Germinal center (tissue), 1 donor: Measurements from ENCODE around the gene FNDC1.
"Not testable (repeated sequence)": the region's sequence is repeated elsewhere in the genome, so short reads cannot be mapped to it uniquely, and the experiment has no call there.

ENCODE experiments used
- DNase-seq: peaks from one replicate; pipeline ENCODE4 v3.0.0; 2012; ENCODE audit warnings: mixed read lengths, low spot score

The FNDC1 gene

GRCh38 chr6:159169193-159169555 lies at the start of gene FNDC1:
TSS of gene FNDC1 (plus strand) at chr6:159169400. CDS start at chr6:159169597, 197 bp downstream.
- peak; percentile 90 for DNase-seq

GRCh38 chr6:159119791-159120190 lies 49.4 kb upstream of the FNDC1 start:
- no peak for DNase-seq

- DNase-seq, result no peak
Measured at GRCh38 chr6:159121486-159121885, 47.7 kb upstream of the FNDC1 start.

- DNase-seq, result no peak
Measured at GRCh38 chr6:159122453-159122852, 46.7 kb upstream of the FNDC1 start.

GRCh38 chr6:159123831-159124230 lies 45.4 kb upstream of the FNDC1 start:
- DNase-seq, result not testable (repeated sequence)

- DNase-seq, result peak; percentile 24
Measured at GRCh38 chr6:159125014-159125609, 44.1 kb upstream of the FNDC1 start.

GRCh38 chr6:159125951-159126352 lies 43.2 kb upstream of the FNDC1 start:
- DNase-seq, result no peak

- no peak for DNase-seq
Measured at GRCh38 chr6:159126590-159126989, 42.6 kb upstream of the FNDC1 start.

GRCh38 chr6:159127701-159128100 lies 41.5 kb upstream of the FNDC1 start:
- DNase-seq, result peak; percentile 24

- no peak for DNase-seq
Measured at GRCh38 chr6:159128978-159129377, 40.2 kb upstream of the FNDC1 start.

- DNase-seq, result no peak
Measured at GRCh38 chr6:159130846-159131245, 38.4 kb upstream of the FNDC1 start.

- no peak for DNase-seq
Measured at GRCh38 chr6:159131709-159132108, 37.5 kb upstream of the FNDC1 start.

- DNase-seq, result no peak
Measured at GRCh38 chr6:159132664-159133063, 36.5 kb upstream of the FNDC1 start.

GRCh38 chr6:159134701-159135364 lies 34.4 kb upstream of the FNDC1 start:
- peak; percentile 75 for DNase-seq

GRCh38 chr6:159137676-159138075 lies 31.5 kb upstream of the FNDC1 start:
- DNase-seq, result no peak

- DNase-seq, result no peak
Measured at GRCh38 chr6:159142531-159142930, 26.7 kb upstream of the FNDC1 start.

- DNase-seq, result no peak
Measured at GRCh38 chr6:159148641-159149040, 20.6 kb upstream of the FNDC1 start.

GRCh38 chr6:159149641-159150040 lies 19.6 kb upstream of the FNDC1 start:
- no peak for DNase-seq

GRCh38 chr6:159151266-159151855 lies 17.8 kb upstream of the FNDC1 start:
- peak; percentile 69 for DNase-seq

- no peak for DNase-seq
Measured at GRCh38 chr6:159152041-159152440, 17.2 kb upstream of the FNDC1 start.

GRCh38 chr6:159152782-159153181 lies 16.4 kb upstream of the FNDC1 start:
- DNase-seq, result no peak

GRCh38 chr6:159155679-159156078 lies 13.5 kb upstream of the FNDC1 start:
- DNase-seq, result no peak

- DNase-seq, result no peak
Measured at GRCh38 chr6:159156089-159156488, 13.1 kb upstream of the FNDC1 start.

- DNase-seq, result no peak
Measured at GRCh38 chr6:159157431-159157830, 11.8 kb upstream of the FNDC1 start.
